WI38 (cell line): ENCODE results near the gene MEG3.

Source experiments
- H3K4me3 ChIP-seq: 2 replicates; pipeline ENCODE4 v1.5.1; 2011; ENCODE audit warnings: low read depth, mild to moderate bottlenecking, control low read depth, low read length
- TF ChIP-seq, protein P1 (sequence below): IDR thresholded peaks from 2 replicates; pipeline ENCODE4 v1.5.1; 2012; ENCODE audit warnings: low read depth, mild to moderate bottlenecking, control low read depth, low read length

Gene MEG3

DNA sequence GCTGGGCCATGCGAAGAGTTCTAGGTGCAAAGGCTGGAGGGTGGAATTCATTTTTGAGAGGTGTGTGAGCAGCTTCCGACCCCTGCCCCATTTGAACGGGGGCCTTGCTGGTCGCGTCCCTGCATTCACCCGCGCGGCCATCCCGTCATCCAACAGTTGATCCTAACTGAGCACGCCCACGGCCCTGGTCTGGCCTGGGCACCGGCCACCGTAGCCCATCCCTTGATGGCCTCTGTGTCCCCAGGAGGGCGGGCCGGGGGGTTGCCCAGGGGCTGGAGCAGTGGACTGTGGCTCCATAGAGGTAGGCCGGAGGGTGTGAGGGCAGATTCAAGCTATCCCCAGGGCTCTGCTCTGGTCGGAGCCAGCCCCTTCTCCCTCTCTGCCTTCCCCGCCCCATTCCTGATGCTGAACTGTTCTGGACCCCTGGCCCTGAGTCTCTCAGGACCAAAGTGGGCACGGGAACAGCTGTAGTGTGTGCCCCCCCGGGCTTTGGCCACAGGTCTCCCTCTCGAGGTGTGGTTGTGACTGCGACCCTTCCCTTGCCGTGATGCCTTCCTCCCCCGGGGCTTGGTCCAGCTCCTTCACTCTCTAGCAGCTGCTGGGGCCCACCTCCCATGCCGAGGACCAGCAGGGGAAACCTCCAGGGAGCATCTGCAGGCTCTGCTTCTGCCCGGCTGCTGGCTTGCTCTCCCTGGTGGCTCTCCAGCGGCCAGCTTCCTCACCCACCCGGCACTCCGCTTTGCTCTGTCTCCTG is 9.1 kb downstream of the MEG3 start:
- no peak overlapping the region for H3K4me3 ChIP-seq
- TF ChIP-seq, protein P1, sequence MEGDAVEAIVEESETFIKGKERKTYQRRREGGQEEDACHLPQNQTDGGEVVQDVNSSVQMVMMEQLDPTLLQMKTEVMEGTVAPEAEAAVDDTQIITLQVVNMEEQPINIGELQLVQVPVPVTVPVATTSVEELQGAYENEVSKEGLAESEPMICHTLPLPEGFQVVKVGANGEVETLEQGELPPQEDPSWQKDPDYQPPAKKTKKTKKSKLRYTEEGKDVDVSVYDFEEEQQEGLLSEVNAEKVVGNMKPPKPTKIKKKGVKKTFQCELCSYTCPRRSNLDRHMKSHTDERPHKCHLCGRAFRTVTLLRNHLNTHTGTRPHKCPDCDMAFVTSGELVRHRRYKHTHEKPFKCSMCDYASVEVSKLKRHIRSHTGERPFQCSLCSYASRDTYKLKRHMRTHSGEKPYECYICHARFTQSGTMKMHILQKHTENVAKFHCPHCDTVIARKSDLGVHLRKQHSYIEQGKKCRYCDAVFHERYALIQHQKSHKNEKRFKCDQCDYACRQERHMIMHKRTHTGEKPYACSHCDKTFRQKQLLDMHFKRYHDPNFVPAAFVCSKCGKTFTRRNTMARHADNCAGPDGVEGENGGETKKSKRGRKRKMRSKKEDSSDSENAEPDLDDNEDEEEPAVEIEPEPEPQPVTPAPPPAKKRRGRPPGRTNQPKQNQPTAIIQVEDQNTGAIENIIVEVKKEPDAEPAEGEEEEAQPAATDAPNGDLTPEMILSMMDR = no peak

DNA sequence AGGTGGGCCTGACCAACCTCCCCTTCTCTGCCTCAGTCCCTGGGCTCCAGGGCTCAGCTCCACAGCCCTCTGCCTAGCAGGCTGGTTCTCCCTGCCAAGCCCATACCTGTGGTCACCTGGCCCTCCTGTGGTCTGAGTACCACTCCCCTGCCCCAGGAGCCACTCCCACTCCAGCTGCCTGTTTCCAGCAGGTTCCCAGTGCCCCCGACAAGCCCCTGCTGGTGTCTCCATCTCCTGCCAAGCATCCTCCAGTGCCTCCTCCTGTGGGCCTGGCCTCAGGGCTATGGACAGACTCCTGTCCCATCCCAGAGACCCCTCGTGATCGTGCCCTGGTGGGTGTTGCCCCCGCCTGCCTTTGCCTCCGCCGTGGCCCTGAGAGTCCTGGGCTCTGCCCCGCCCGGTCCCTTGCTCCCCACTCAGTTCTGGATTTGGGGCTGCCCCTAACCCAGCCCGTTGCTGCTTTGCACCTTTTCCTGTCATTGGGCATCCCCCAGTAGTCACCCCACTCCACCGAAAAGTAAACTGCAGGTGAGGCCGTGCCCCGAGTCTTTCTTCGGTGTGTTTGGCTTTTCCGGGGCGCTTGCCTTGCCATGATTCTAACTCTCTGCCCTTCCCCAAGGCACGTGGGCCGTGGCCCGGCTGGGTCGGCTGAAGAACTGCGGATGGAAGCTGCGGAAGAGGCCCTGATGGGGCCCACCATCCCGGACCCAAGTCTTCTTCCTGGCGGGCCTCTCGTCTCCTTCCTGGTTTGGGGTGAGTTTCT is 9.8 kb downstream of the MEG3 start:
- H3K4me3 ChIP-seq = no peak overlapping the region
- TF ChIP-seq, protein P1 = no peak

DNA sequence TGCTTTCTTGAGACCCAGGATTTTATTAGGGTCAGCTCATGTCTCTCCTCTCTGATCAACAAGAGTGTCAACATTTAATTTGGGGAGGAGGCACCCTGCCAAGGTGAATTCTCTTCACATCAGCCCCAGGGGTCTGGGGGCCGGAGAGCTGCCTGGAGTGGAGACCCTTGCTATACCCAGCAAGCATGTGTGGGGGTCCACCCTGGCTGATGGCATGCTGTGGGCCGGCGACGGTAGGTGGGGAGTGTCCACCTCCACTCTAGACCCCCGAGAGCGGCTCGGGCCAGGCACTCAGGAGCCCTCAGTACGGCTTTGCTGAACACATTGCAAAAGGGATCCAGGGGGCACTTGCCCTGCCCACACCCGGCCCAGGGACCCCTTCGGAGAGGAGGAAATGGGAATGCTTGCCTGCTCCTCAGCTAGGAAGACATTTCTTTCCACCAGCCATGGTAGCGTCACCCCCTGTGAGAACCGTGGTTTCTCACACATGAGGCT is 10.4 kb downstream of the MEG3 start:
- H3K4me3 ChIP-seq = no peak overlapping the region
- TF ChIP-seq, protein P1 = no peak

DNA sequence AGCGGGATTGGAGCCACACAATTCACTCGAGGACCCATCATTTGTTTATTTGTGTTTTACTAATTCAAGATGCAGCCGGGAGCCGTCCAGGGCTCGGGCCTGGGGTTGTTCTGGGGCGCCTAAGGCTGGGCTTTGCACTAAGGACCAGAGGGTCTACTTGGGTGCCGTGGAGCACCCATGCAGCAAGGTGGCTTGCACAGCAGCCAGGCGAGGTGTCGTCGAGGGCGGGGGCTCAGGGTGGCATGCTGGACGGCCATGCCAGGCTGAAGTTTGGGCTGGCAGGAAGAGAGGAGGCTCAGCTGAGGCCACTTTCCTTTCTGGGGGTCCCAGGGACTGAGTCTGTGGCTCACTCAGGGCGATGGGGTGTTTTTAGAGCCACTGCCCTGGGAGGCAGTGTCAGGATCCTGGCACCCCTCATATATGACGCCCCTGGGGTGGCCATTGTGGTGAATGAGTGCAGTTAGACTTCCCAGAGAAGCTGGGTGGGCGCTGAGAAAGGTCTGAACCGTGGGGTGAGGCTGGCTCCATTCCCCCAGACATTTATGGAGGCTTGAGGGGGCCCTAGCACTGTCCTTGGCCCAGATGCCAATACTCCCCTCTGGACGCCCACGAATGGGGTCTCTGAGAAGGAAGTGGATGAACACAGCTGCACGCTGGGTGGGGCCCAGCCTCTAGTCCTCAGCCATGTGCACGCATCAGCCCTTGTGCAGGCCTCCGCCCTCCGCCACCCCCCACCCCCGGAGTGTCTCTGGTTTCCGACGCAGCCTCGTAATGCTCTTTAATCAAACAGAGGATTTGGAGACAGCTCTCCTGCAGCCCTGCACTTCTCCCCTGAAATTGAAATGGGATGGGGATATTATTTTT is 11.3 kb downstream of the MEG3 start:
- TF ChIP-seq, protein P1 = no peak

DNA sequence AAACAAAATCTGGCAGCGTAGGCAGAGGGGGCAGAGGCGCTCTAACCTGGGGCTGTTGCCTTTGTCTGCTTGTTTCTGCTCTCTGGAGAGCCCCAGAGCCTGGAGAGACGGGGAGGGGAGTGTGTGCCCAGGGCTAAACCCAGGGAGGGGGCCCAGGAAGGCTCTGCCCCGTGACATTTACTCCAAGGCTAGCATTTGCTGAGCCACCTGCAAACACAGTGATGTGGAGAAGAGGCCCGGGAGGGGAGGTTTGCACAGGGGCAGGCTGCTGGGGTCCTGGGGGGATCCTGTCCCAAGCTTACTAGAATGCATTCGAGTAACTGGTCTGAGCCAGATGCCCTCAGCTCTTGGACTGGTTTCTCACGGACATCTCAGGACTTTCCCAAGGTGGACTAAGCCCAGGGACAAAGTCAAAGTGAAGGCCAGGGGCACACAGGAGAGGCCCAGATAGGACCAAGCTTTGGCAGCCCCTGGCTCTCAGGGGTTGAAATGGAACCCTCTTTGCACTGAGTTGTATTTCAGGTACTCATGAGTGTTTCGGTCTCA is 12.0 kb downstream of the MEG3 start:
- TF ChIP-seq, protein P1 = no peak

More for the DNA sequence above, 11.3 kb downstream of the MEG3 start:
- no peak overlapping the region for H3K4me3 ChIP-seq

DNA sequence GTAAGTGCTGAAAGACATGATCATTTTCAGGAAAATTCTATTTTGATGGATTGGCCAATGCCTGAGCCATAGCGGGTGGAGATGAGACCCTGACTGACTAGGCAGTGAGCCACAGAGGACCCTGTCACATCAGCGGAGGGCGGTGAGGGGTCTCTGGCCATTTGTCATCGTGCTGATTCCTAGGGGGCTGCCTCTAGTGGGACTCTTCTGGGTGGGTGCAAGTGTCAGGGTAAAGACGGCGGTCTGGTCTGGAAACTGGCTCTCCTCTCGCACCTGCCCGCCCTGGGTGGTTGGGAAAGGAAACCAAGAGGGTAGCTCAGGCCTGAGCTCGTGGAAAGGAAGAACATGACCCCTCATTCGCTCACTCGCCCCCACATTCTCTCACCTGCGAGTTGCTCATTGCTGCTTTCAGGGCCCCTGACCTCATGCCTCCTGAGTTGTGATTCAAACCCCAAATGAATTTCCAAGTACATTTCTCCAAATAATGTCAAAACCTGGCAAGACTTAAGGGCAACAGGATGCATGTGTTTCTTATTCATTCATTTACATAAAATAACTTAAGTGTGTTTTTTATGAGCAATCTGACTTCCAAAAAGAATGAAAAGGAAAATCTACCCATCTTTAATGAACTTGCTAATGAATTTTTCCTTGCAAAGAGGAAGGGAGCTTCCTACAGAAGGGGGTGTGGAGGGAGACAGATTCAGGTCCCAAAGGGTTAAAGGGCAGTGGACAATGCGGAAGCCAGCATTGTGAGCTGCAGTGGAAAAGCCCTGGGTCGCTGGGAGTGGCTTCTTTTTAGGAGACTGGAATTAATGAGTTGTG is 12.8 kb downstream of the MEG3 start:
- TF ChIP-seq, protein P1 = no peak
- H3K4me3 ChIP-seq = no peak overlapping the region

More for the DNA sequence above, 12.0 kb downstream of the MEG3 start:
- no peak overlapping the region for H3K4me3 ChIP-seq
